Activated CD4-positive, alpha-beta T cell treated with anti-CD3 and anti-CD28 coated beads for 1 hour (primary cell): ENCODE data around the gene RALGPS1.

Experiments
- DNase-seq: peaks from one replicate; pipeline ENCODE4 v3.0.0-alpha.2; 2020

The RALGPS1 gene

DNA sequence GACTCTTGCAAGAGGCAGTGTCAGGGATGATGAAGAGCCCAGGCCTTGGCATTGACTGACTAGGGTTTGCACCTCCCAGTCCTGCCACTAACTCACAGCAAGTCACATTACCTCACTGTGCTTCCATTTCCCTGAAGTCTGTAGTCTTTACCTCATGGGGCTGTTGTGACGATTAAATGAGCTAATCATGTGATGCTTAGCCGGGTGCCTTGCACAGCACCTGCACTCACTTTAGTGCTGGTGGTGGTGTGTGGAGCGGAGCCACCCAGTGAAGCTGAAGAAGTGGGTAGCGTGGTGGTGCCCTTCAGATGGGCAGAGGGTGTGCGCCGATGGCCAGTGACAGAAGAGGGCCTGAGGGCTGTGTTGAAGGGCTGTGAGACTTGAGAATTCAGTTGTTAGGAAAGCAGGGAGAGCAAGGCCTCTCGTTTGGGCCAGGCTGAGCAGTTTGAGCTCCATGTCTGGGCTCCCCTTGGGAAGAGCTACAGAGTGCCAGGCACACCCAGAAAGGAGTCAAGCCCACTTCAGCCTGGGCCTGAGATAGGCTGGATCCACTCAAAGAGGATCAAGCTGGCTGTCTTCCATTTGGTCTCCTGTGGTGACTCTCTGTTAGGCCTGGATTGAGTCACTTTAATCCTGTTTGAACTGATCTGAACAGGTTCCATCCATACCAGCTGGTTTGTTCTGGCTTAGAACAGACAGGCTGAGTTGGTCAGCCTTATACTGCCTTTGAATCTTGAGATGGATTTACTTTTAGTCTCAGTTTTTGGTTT lies 42.5 kb downstream of the RALGPS1 start:
- DNase-seq, result no peak

DNA sequence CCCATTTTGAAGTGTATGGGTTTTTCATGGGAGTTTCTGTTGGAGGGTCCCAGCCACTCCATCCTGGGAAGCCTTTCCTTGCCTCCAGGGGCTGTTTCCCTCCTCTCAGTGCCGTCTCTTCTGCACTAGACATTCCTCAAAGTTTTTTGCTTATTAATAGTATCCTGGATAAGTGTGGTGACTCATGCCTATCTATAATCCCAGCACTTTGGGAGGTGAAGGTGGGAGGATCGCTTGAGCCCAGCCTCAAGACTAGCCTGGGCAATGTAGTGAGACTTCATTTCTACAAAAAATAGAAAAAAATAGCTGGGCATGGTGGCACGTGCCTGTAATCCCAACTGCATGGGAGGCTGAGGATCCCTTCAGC lies 43.1 kb downstream of the RALGPS1 start:
- DNase-seq, result no peak

DNA sequence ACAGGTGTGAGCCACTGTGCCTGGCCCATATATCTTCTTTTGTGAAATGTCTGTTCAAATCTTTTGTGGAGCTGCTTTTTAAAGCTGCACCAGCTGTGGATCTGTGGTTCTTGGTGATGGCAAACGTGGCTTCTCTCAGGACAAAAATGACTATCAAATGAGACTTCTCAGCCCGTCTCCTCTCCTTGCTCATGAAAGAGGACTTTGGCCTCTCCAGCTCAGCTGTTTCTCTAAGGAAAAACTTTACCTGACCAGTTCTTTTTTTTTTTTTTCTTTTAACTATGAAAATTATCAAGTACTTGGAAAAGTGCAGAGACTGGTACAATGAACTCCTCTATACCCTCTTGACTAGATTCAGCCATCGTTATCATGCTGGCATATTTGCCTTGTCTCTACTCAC lies 44.8 kb downstream of the RALGPS1 start:
- no peak for DNase-seq

DNA sequence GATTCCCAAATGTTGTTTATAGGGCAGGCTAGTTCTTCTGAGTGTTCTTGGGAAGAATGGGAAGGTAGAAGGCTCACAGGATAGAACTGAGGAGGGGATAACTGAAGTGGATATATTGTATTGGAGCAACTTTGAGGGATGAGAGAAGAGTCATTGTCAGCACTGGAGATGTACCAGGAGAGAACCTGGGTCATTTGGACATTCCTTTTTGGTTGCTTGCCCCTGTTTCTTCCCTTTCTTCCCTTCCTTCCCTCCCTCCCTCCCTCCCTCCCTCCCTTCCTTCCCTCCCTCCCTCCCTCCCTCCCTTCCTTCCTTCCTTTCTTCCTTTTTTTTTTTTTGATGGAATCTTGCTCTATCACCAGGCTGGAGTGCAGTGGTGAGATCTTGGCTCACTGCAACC lies 45.3 kb downstream of the RALGPS1 start:
- no peak for DNase-seq

DNA sequence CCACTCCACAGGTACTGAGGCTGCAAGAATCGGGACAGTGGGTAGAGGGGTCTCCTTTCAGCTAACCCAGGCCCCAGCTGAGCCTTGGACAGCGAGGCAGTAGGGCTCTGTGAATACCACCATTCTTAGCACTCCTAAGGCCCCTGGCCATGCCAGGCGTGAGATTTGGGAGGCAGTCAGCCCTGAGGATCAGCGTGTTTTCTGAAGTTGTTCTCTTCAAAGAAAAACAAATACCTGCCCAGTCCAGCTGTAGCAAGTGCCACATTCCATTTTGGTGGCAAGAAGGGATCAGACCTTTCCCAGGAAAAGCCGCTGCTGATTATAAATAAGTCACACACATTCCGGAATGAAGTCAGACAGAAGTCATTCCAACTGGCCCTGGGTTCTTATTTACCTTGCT lies 47.8 kb downstream of the RALGPS1 start:
- no peak for DNase-seq

DNA sequence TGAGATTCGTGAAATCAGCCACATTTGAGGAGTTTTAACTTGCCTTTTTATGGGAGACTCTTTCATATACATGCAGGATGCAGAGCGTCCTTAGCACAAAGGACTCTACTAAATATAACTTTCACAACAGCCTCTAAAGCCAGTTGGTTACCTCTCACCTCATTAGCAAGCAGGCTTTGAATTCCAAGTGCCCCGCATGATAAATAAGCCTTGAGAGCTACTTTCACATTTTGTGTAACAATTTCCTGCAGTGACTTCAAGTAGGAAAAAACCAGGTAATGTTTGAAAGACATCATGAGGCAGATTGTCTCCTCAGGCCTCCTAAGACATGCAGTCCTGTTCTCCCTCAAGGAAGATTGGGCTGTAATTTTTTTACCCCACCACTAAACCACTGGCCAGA lies 50.5 kb downstream of the RALGPS1 start:
- no peak for DNase-seq

DNA sequence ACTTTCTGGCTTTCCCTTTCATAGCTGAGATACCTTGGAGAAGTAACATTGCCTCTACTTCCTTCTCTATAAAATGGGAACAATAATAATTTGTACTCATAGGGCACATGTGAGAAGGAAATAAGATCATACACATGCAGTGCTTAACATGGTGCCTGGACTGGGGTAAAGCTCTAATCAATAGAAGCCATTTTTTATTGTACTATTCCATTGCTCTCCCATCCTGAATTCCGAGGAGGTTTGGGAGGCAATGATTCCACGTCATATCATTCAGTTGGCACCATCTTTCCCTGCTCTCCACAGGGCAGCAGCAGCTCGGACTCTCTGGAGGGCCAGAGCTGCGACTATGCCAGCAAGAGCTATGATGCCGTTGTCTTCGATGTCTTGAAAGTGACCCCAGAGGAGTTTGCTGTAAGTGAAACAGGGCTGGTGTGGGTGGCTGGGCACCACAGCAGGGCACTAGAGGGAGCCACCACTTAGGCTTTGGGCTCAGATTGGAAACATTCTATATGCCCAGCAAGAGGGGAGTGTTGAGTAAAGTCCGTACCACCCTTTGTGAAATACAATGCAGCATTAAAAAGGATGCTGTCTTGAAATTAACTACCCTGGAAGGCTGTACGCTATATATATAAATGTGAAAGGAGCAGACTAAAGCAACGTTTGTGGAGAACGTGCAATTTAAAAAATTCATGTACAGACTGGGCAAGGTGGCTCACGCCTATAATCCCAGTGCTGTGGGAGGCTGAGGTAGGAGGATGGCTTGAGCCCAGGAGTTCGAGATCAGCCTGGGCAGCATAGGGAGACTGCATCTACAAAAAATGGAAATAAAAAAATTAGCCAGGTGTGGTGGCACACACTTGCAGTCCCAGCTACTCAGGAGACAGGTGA lies 51.2 kb downstream of the RALGPS1 start:
- DNase-seq, result peak; percentile 19

DNA sequence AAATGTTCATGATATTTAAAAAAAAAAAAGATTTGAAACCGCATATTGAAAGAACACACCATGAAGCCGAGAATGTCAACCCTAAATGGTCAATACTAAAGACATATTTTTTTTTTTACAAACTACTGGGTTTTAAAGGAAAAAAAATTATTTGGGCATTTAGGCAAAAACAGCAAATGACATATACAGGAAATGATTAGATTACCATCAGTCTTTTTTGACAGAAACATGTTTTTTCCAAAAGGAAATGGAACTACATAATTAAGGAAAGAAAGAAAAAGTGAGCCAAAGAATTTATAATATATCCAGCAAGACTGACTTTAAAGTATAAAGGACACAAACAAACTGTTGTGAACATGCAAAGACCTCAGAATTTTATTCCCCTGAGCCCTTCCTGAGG lies 56.7 kb downstream of the RALGPS1 start:
- DNase-seq, result no peak

DNA sequence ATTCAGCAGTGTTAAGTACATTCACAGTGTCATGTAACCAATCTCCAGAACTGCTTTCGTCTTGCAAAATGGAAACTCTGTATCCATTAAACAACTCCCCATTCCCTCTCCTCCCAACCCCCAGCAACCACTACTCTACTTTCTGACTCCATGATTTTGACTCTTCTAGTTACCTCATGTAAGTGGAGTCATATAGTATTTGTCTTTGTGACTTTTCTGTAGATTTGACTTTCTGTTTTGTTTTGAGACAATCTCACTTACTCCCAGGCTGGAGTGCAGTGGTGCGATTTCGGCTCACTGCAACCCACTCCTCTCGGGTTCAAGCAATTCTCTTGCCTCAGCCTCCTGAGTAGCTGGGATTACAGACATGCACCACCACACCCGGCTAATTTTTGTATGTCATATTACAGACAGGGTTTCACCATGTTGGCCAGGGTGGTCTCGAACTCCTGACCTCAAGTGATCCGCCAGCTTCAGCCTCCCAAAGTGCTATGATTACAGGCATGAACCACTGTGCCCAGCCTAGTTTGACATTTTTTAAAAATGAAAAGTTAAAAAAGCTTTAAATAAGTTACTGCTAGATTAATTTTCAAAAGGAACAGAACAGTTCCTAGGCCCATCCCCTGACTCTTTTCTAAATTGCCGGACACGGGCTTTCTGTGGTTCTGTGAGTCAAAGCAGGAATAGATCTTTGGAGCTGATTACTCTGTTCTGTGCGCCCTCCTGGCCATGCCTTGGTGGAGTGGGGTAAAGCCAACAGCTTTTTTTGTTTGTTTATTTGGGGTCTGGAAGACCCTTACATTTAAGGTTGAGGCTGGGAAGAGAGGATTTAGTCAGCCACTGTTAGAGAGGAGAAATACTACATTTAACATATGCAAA lies 59.3 kb downstream of the RALGPS1 start:
- no peak for DNase-seq

DNA sequence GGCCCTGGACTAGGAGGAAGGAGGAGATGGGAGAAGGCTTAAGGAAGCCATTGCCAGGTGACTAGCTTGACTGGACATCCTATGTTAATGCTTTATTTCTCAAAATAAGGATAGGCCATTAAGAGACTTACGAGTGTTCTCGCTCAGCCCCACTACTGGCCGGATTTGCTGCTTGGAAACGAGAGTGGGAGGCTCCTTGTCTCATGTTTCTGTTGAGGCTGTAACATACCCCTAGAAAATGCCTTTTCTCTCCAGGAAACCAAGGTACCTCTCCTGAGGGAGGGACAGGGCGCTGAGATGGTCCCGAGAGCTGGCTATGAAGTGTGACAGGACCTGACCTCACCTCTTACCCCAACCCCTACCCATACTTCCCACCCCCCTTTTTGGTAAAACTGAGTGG lies 60.0 kb downstream of the RALGPS1 start:
- DNase-seq, result no peak

DNA sequence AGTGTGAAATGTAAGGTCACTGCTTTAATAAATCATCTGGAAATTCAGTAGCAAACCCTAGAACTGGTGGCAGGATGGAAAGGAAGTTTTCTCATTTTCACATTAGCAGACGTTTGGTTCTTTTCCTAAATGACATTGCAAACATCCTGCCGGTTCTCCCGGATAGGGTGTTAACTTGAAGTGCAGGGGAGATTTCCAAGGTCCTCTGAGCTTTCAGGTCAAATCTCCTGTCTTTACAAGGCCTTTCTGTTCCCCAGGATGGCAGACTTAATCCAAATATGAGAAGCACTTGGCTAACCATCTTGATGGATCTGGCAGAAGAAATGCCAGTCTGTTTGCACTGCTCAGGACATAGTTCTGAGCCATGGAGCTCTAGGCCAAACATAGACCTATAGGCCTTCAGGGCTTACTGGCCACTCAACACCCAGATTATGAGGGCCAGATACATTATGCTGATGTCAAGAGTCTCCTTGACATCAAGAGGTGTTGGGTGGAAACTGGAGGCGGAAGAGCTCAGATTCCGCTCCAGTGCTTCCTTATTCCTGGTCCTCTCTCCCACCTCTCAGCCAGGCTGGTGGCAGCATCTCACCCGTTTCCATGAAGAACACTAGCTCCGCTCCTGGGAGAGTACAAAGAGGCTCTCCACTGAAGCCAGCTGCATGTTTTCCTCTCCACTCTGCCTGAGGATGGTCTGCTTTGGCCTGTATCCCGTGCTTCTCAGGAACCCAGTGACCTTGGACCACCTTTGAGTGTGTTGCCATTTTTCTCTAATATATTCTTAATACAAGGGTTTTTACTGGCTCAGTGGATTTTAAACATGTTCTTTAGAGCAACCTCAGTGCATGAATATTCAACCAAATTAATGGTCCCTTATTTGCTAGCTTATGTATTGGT lies 61.0 kb downstream of the RALGPS1 start:
- DNase-seq, result no peak

DNA sequence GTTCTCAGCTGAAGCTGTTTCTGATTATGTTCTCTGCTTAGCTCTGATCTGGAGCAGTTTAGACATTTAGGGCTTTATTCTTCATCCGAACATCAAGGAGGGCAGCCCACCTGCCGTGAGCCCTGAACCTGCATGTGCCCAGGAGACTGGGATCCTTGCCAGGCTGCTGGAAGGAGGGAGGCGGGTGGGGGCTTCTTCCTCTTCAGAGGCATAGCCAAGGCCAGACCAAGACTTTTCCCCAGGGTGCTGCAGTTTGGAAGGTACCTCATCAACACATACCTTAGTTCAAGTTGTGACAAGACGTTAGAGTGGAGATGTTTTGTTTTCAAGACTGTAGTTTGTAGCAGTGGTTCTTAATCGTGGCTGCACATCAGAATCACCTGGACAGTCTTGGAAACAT lies 64.9 kb downstream of the RALGPS1 start:
- no peak for DNase-seq

DNA sequence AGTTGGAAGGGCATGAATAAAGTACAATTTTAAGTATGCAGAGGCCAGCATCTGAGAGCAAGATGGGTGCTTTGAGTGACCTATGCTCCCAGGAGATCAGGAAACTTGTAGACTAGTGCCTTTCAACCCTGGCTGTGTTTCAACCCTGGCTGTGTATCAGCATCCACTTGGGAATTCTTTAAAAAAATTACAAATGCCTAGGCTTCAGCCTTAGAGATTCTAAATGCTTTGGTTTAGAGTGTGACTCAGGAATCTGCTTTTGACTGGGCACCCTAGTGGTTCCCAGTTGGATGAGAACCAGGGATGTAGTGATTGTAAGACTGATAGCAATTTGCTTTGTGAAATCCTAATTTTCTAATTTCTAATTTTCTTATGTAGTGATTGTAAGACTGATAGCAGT lies 65.6 kb downstream of the RALGPS1 start:
- DNase-seq, result no peak

DNA sequence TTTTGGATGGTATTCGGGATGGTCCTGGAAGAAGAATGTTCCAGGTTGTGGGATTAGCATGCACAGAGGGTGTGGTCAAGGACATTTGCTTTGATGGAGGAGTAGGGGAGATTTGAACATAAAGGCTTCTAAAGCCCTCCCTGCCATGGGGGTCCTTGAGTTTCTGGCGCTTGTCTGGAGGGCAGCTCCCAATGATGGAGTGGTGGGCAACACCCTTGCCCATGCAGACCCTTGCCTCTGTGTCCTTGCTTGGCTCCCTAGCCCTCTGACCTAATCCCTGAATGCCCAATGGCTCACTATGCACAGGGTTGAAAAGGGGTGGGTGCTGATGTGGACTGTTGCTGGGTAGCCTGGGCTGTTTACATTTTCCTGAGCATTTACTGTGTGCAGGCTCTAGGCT lies 66.6 kb downstream of the RALGPS1 start:
- no peak for DNase-seq

DNA sequence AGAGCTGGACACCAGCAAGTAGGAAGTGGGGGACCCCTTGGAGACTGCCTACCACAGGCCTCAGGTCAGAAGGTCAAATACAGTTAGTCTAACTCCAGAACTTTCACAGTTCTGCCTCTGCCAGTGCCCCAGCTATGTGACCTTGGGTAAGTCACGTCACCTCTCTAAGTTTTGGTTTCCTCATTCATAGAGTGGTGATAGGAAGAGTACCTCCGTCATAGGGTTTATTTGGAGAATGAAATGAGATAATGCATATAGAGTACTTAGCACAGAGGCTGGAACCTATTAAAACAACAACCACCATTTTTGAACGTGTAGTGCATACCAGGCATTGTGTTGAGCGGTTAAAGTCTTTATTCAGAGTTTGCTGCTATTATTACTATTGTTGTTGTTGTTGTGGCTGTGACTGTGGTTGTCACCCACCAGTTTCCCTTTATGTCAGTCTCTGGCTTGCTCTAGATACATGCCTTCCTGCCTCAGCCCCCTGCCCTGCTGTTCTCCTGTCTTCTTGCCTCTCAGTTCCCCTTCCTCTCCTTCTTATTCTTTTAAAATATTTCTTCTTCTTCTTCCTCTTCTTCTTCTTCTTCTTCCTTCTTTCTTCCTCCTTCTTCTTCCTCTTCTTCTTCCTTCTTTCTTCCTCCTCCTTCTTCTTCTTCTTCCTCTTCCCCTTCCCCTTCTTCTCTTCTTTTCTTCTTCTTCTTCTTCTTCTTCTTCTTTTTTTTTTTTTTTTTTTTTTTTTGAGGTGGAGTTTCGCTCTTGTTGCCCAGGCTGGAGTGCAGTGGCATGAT lies 67.8 kb downstream of the RALGPS1 start:
- no peak for DNase-seq

DNA sequence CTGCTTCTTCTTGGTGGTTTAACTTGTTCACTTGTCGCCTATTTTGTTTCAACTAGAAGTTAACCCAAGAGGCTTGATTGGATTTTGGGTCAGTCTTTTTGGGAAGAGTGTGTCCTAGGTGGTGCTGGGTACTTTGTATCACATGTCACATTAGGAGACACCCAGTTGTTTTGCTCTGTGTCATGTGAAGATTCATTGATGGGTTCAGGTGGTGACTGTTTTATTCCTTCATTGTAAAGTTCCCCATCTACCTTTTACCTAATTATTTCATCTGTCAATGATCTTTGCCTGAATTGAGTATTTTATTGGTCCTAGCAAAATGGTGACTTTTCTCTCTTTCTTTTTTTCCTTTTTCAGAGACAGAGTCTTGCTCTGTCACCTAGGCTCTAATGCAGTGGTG lies 69.2 kb downstream of the RALGPS1 start:
- DNase-seq, result no peak

DNA sequence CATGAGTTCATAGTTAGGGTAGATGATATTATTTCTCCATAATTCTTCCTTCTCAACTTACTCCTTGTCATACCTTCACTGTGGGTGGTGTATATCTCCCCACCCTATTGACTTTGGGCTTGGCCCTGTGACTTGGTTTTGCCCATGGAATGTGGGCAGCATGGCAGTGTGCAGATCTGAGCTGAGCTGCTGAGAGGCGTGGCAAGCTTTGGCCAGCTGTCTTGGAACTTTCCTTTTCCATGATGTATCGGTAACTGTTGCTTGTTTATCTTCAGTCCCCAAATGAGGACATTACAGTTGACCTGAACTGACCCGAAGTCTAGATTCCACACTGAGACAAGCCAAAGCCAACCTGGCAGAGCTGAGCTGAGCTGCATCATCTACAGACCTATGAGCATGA lies 70.4 kb downstream of the RALGPS1 start:
- no peak for DNase-seq

DNA sequence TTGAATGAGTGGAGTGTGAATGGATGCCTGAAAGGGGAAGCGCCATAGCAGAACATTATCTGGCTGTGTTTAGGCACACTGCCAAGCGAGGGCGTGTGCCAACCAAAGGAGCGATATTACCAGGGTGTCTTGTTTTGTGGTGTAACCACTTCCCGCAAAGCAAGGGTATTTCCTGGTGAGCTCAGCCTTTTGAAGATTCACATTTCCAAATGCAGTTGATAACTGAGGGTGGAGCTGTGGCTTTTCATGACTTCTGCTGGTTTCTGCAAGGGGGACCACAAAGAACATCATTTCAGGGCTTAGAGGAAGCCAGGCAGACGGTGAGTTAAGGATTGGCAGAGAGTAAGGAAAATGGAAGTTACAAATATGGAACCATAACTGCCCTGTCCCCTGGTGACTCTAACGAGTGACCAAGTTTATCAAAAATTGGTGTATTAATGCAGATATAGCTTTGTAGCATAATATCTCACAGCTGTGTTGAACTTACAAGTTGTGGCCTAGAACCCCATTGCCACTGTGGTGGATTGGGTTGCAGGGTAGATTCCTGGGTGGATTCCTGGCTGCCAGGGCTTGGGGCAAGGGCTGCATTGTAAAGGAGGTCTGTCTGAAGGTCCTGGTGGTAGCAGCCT lies 71.4 kb downstream of the RALGPS1 start:
- DNase-seq, result peak; percentile 68

DNA sequence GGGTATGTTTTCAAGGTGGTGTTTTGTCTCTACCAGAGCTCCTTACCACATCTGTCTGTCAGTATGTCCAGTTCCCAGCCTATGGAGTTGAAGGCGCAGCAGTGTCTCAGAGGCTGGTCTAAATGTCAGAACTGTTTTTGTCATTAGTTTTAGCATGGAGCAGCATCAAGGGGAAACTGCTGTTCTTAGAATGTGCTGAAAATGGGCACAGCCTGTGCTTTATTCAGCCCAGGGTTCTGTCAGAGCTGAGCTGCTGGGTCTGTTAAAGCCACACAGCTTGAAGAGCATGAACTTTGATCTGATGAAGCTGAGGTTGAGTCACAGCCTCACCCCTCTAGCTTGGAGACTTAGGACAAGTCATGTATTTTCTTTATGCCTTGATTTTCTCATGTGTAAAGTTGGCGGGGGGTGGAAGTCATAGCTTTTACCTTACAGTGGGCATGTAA lies 71.9 kb downstream of the RALGPS1 start:
- no peak for DNase-seq

DNA sequence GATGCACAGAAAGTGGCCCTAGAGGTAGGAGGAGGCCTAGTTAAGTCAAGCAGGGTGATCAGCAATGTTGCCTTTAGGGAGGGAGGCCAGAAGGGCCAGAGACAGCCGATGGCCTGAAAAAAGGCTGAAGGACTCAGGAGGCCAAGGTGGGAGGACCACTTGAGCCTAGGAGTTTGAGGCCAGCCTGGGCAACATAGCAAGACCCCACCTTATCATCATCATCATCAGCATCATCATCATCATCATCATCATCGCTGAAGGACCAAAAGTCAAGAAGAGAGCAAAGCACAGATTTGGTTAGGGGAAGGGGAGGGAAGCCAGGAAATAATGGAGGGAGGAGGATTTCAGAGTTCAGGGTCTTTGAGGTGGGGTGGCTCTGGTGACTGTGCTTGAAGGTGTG lies 74.3 kb downstream of the RALGPS1 start:
- DNase-seq, result no peak
